Hematopoietic multipotent progenitor cell treated with erythropoietin and hydrocortisone succinate and interleukin-3 and kit ligand, for 17 days (in vitro differentiated cells): ENCODE measurements around the gene SCYL1.
A peak's percentile ranks its signal among the peaks of the same experiment; 100 is the strongest.

Experiments
- DNase-seq: peaks from one replicate; pipeline ENCODE4 v3.0.0-alpha.2; 2015; ENCODE audit warnings: low spot score

Gene SCYL1

DNA sequence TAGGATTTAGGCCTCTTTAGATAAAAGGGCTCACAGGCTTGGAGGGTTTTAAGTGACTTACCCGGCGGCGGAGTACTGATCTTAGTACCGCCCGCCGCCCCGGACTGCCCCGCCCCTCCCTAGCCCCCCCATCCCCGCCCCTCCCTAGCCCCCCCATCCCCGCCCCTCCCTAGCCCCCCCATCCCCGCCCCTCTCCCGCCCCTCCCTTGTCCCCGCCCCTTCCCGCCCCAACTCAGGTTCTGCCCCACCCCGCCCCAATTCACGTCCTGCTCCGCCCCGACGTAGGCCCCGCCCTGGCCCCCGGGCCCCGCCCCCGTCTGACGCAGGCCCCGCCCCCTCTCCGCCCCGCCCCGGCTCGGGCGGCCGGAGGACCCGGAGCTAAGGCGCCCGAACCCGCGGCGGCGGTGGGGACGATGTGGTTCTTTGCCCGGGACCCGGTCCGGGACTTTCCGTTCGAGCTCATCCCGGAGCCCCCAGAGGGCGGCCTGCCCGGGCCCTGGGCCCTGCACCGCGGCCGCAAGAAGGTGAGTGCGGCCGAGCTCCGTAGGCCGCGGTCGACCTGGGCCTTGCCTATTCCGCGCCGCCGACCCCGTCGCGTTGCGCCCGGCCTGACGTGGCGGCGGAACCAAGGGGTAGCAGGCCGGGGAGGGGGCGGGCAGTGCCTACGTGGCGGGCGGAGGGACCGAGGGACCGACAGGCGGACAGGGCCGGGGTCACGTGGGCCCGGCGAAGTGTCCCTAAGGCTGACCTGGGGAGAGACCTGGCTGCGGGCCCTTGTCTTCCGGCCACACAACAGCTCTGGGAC is at the start of gene SCYL1:
Gene SCYL1, plus strand, starts transcription at position 343 of the 805 bp plus-strand sequence. Its CDS starts 71 bp downstream, at position 414.
- DNase-seq = peak; percentile 85

DNA sequence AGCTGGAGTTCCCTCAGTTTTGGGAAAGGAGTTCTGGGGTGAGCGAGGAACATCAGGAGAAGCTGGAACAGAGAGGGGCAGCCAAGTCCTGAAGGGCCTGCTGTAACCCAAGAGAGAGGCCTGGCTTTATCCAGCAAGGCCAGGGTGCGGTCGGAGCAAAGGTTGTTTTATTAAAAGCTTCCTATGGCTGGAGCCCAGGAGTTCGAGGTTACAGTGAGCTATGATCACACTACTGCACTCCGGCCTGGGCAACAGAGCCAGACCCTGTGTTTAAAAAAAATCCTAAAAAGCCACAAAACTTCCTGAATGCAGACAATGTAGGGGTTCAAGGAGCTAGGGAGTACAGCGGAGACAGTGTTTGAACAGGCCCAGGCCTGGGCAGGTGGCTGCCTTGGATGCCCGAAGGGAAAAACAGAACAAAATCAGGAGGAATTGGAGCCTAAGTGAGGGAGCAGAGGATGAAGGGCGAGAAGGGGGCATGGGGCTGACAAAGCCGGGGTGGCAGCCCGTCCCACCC is 48.2 kb upstream of the SCYL1 start:
- DNase-seq = peak; percentile 83

- DNase-seq = peak; percentile 97
Observed at GRCh38 chr11:65477149-65477965, 47.5 kb upstream of the SCYL1 start.

DNA sequence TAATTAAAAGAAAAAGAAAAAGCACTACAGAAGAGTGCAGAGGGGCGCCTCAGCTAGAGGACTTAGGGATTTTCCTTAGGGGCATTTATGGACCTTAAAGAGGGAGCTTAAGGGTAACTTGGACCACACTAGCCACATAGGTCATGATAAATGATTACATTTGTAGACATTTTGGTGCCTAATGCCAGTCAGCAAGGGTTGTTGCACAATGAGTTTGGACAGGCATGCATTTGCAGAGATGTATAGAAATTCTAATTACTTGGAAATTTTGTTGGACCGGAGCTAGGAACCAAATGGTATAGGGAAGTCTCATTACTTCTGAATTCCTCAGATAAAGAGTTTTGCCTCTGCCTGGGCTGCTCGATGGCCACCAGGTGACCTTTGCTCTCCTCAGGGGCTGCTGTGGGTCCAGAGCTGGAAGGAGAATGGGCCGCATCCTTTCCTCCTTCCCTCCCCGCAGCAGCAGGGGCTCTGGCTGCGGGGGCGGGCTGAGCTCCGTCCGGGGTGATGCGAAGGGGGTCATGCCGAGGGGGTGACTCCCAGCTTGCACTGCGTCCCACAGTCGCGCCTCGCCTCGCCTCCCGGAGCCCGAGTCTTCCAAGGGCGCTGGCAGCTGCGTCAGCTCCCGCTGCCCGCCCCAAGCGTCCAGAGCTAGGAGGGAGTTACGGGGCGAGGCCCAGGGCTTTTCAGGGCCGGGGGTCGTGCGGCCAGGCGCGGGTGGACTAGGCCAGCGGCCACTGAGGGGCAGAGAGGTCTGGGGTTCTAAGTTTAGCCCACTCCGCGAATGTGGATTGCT is 46.3 kb upstream of the SCYL1 start:
- DNase-seq = peak; percentile 57

DNA sequence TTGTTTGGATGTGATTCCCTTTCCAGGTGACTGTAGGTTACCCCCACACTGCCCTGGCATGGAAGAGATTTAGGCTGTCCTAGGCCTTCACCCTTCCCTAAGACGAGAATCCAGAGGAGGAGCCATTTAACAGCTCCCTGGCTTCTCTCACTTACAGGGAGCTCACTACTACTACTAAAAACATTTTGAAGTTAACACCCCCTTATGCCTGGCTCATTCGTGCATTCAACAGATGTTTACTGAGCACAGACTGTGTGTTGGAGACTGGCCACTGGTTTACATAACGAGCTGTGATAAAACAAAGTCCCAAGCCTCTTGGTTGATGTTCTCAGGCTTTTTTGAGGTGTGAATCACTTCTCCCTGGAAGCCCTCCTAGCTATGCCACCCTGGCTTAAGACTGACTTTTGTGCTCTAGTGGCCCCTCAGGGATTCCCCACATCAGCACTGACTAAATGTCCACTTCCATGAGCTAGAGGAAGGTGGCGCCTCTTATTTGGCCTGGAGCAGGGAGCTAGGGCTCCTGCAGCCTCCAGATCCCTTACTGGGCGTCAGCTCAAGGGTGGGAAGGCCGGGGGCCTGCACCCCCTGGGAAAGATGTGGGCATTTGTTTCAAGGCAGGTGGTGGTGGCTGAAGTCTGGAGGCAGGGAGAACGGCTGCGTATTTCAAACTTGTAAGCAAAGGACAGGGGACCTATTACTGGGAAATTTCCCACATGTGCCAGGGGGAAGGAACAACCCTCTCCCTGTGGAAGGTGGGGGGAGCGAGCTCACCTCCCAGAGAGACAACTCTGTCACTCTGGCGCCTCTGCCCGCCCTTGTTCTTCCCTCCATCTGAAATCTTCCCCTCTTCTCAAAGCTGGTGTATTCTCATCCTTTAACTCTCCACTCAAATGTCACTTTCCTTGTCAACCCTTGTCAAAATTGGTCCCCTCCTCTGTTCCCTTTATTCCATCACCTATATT is 45.4 kb upstream of the SCYL1 start:
- DNase-seq = peak; percentile 65

DNA sequence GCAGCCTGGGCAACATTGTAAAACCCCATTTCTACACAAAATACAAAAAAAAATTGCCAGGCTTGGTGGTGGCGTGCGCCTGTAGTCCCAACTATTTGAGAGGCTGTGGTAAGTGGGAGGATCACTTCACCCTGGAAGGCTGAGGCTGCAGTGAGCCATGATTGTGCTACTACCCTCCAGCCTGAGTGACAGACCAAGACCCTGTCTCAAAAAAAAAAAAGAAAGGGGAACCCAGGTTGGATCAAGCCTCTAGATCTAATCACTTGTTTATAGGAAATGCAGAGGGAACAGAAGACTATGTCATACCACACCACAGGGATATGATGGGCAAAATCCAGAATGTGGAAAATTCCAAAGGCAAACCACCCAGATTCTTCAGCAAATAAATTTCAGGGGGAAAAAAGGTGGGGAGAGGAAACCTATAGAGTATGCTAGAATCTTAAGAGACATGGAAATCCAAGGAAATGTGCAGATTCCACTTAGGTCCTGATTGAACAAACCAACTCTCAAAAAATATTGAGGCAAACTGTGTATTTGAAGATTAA is 42.5 kb upstream of the SCYL1 start:
- no peak for DNase-seq

GRCh38 chr11:65485920-65486219 is 39.0 kb upstream of the SCYL1 start:
- peak; percentile 4 for DNase-seq

DNA sequence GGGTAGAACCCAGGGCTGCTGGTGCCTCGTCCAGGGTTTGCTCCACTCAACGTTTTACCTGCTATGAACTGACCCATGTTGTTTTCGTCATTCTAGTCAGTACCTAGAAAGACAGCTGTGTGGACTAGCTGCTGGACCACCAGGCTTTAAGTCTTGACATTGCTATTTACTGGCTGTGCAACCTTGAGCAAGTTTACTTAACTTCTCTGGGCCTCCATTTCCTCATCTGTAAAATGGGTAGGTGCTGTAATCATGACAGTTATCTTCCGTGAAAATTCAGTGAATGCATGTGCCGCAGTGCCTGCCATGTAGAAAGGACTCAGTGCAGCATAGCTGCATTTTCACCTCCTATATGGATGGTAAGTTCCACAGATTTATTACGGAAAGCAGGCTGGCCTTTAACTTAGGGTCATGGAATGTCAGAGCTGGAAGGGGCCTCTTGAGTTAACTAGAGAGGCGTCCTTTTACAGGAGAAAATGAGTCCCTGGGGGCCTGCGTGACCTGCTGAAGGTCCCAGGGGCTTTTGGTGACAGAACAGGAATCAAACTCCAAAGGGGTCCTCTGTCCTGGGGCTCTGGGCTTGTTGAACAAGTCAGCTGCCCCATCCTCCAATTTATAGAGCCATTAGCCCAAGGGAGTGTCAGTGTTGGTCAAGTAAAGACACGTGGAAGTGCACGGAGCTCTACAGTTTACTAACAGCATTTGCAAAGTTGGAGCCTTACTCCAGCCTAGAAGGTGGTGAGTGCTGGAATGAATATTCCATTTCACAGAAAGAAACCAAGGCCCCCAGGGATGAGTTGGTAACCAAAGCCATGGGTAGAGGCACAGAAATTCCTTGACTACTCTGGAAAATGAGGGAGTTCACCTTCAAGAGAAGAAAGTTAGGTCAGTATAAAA is 38.1 kb upstream of the SCYL1 start:
- DNase-seq = no peak

DNA sequence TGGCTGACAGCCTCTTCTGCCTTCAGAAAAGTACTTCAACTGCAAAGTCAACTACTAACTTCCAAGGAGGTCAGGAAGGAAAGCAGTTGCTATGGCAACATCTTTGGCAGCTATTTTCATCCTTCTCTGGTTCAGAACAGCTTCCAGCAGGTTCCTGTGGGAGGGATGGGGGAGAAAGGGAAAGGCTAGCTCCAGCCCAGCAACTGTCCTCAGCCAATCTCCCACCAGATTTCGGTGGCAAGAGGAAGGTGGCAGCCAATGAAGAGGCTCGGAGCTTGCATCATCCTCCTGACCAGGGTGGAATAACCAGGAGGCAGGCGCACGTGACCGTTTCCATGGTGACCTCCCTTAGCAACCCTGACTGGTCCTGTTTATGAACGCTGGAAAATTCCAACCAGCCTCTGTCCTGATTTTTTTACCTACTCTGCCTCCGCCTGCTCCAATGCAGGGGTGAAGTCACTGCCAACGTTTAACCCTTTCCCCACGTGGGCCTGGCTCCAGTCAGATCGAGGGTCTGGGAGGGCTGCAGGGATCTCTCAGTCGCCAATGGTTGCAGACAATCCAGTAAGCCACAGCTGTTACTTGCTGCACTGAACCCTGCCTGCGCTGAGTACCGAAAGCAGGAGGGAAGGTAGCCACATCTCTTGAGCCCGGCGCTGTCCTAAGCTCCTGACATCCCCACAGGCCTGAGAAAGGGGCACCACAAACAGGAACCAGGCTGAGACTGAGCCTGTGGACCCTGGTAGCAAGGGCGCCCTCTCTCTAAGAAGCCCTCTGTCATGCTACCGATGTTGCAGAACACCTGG is 37.2 kb upstream of the SCYL1 start:
- DNase-seq = peak; percentile 96

- DNase-seq = peak; percentile 59
Observed at GRCh38 chr11:65488273-65489034, 36.4 kb upstream of the SCYL1 start.

- peak; percentile 25 for DNase-seq
Observed at GRCh38 chr11:65489035-65489705, 35.7 kb upstream of the SCYL1 start.

GRCh38 chr11:65489706-65490320 is 35.1 kb upstream of the SCYL1 start:
- DNase-seq = no peak

DNA sequence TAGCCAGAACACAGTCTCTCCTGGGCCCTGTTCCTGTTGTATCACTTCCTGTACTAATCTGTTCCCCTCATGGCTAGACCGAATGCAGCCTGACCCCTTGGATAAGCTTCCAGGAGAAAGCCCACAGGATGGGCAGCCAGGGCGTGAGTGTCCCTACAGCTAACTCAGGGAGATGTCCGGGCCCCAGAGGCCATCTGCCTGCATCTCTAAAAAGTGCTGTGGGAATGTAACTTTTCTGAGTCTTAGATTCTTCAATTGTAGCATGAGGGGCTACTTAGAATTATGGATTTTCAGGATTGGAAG is 33.8 kb upstream of the SCYL1 start:
- DNase-seq = no peak

GRCh38 chr11:65491614-65492386 is 33.1 kb upstream of the SCYL1 start:
- DNase-seq = peak; percentile 82

GRCh38 chr11:65492387-65492636 is 32.6 kb upstream of the SCYL1 start:
- no peak for DNase-seq

GRCh38 chr11:65492637-65493366 is 32.1 kb upstream of the SCYL1 start:
- peak; percentile 91 for DNase-seq
